OCI-LY3 (cell line): ENCODE measurements around the gene CLEC17A.

Source experiments
- CTCF ChIP-seq: fragments of 200-600, 300-600 bp; sonication (generic); IDR thresholded peaks from 2 replicates; pipeline ENCODE4 v1.5.1; 2014; ENCODE audit warnings: antibody characterized with exemption, low read length, low read depth
- EZH2phosphoT487 ChIP-seq: fragments of 200-600 bp; shearing (Covaris generic); IDR thresholded peaks from 2 replicates; pipeline ENCODE4 v1.6.1; 2018; ENCODE audit warnings: antibody characterized with exemption, mixed run types, low read depth

- TF ChIP-seq CTCF = 0 out of 2 replicates have a peak, but pooled peaks have one; percentile 7
- no peak for TF ChIP-seq EZH2phosphoT487
Observed at GRCh38 chr19:14614099-14614412, 31.2 kb downstream of the CLEC17A start.
